ELF-1 (cell line): ENCODE measurements around the gene GGT1.
"Not testable (repeated sequence)": the region's sequence is repeated elsewhere in the genome, so short reads cannot be mapped to it uniquely, and the experiment has no call there.

Source experiments
- DNase-seq: peaks from one replicate; pipeline ENCODE4 v3.0.0-alpha.2; 2016; ENCODE audit warnings: low read depth, low spot score

Gene GGT1

GRCh38 chr22:24584166-24584790, 18.7 kb upstream of the GGT1 start:
- no peak for DNase-seq

DNA sequence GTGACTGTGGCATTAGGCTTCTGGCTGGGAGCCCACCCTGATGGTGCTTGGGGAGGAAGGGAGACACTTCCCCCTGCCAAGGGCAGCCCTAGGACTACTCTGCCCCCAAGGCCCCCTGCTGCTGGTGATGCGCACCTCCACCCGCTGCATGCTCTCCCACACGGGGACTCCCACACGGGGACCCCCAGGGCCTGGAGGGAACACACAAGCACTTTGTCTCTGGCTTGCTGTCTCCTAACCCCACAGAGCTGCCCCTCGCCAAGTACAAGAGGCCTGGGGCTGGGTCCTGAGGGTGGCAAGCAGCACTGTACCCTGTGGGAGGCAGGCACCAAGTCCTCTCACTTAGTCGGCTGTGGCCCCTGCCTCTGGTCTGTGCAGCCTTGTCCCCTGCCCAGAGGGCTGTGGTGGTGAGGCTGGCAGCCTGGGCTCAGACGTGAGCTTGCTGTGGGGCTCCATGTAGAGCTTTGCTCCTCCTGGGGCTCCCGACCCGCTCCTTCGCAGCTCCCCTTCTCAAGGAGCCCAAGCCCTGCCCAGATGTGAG, 18.1 kb upstream of the GGT1 start:
- DNase-seq = no peak

- no peak for DNase-seq
Observed at GRCh38 chr22:24585461-24585860, 17.5 kb upstream of the GGT1 start.

DNA sequence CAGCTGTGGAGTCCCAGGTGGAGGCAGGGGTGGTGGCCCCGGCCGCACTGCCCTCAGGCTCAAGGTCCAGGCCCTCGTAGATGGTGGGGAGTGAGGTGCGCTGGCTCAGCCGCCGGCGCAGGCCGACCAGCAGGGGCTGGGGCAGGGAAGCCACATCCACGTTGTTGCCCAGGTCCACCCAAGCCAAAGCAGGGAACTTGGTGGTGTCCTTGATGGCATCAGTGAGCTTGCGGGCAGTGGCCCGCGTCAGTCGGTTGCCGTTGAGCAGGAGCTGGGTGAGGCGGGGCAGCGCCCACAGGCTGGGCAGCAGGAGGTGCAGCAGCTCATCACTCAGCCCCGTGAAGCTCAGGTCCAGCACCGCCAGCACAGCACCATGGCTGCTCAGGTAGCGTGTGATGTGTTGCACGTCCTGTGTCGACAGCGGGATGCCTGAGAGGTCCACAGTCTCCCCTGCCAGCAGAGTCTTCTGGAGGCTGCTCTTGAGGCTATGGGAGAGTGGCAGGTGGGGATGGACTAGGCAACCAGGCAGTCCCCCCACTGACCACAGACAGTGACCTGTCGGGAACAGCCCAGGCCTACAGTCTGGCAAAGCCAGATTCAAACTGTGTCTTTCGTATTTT, 17.0 kb upstream of the GGT1 start:
- DNase-seq = no peak

DNA sequence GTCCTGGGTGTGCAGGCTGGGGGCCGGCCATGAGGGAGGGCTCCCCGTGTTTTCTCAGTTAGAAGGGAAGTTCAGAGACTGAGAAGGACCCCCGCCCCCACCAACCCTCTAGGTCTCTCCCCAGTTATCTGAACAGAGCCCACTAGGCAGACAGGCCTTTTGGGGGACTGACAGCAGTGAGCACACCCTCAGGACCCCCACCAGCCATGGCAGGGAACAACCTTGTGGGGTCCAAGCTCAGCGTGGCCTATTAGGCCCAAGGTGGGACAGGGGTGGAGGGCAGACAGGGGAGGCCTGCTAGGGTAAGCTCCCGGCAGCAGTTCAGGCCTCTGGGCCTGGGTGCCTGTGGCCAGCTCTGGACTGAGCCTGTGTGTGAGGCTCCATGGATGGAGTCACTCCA, 15.7 kb upstream of the GGT1 start:
- DNase-seq = no peak

GRCh38 chr22:24587948-24588347, 15.0 kb upstream of the GGT1 start:
- DNase-seq = no peak

- DNase-seq = no peak
Observed at GRCh38 chr22:24588381-24588756, 14.6 kb upstream of the GGT1 start.

- no peak for DNase-seq
Observed at GRCh38 chr22:24588757-24589481, 14.1 kb upstream of the GGT1 start.

- no peak for DNase-seq
Observed at GRCh38 chr22:24589518-24590030, 13.4 kb upstream of the GGT1 start.

GRCh38 chr22:24590596-24591173, 12.3 kb upstream of the GGT1 start:
- no peak for DNase-seq

- DNase-seq = no peak
Observed at GRCh38 chr22:24591286-24591830, 11.6 kb upstream of the GGT1 start.

GRCh38 chr22:24592058-24592850, 10.7 kb upstream of the GGT1 start:
- DNase-seq = peak; percentile 39

DNA sequence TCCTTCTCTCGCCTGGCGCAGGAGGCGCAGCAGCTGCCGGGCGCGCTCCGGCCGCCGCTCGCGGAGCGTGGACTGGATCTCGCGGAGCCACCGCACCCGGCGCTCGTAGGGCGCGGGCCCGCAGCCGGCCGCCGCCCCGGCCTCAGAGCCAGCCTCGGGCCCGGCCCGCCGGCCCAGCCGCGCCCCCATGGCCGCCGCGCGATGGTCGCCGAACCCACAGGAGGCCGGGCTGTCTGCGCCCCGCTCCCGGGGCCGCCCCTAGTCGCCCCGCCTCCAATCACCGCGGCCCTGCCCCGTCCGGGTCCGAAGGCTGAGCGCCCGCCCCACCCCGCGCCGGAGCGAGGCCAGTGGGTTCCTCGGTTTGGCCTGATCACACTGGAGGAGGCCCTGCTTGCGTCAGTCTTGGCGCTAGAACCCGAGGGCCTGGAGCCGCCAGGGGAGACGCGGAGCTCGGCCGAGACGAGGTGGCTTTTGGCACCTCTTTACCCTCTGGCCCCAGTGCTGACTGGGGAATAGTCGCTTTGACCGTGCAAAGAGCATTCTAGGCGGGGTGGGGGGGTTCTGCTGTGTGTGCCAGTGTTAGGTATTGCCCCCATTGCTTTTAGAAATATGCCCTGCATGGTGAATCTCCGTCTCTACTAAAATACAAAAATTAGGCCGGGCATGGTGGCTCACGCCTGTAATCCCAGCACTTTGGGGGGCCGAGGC, 10.0 kb upstream of the GGT1 start, which contains the start of gene LRRC75B:
Gene LRRC75B, minus strand, starts transcription at position 223 of the 708 bp plus-strand sequence. Its CDS starts 34 bp downstream, at position 189.
- peak; percentile 74 for DNase-seq

DNA sequence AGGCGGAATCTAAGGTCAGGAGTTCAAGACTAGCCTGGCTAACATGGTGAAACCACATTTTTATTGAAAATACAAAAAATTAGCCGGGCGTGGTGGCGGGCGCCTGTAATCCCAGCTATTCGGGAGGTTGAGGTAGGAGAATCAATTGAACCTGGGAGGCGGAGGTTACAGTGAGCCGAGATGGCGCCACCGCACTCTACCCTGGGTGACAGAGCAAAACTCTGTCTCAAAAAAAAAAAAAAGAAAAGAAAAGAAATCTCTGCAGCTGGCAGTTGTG, 9.5 kb upstream of the GGT1 start:
- not testable (repeated sequence) for DNase-seq

- DNase-seq = no peak
Observed at GRCh38 chr22:24593836-24594568, 9.0 kb upstream of the GGT1 start.

DNA sequence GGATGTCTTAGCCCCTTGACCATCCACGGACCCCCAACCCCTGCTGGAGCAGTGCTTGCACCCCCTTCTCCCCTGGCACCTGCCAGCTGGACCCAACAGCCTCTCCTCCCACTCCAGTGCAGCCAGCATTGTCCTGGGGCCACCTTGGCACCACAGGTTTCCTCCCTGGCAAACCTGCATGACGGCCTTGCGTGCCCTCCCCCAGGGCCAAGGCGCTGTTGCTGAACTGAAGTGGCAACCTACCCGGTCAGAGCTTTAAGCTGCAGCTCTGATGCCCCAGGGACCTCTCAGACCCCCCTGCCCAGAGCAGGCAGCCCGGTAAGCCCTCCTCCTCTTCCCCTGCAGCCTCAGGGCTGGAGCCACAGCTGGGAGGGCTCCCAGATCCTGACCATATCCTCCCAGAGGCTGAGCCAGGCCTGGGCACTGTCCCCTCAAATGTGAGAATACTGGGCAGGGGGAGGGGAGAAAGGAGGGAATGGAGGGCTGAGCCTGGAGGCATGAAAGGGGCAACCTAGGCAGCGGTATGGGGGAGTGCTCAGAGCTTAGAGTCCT, 8.3 kb upstream of the GGT1 start:
- peak; percentile 27 for DNase-seq

DNA sequence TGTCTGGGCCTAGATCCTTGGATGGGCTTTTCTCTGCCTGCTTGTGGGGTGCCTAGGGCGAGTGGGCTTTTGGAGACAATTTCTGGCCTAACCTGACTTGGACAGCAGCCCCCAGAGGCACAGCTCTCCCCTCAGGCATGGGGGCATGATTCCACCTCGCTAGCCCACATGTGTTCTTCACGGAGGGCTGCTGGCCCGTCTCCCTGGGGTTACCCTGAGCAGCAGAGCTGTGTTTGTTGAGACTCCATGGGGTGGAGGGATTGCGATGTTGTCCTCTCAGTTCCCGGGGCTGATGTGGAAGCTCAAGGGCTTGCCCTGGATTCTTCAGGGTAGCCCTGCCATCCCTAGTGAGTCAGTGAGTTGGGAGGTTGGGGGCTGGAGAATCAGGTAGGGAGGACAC, 7.8 kb upstream of the GGT1 start:
- no peak for DNase-seq

DNA sequence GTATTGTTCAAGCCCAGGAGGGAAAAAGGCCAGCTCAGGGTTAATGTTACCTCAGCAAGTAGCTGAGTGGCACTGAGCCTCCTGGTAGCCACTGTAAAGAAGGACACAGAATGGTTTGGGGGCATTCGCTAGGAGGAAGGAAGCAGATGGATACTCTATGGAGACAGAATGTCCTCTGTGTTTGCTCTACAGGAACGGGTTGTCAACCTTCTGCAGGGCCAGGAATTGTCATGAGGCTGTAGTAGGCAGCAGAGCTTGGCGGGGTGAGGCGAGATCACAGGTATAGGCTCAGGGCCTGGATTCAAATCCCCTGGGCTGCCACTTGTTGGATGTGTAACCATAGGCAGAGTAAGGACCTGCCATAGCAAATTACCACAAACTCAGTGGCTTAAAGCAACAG, 7.1 kb upstream of the GGT1 start:
- DNase-seq = no peak

- not testable (repeated sequence) for DNase-seq
Observed at GRCh38 chr22:24597076-24597475, 5.9 kb upstream of the GGT1 start.

DNA sequence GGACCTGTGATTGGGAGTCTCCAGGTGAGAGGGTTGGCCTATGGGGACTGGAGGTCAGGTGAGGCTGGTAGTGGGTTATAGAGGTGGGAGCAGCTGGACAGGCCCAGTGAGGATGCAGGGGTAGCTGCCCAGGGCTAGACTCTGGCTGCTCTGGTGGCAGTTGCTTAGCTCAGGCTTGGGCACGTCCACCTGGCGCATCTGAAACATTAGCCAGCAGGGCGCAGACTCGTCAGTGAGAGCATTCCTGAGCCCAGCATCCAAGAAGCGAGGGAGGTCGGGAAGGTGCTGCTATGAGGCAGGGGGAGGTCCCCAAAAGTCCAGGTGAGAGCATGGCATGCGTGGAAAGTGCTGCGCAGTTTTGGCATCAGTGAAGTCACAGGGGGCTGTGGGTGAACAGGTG, 3.5 kb upstream of the GGT1 start:
- DNase-seq = no peak
